Neuronal stem cell (in vitro differentiated cells): Measurements from ENCODE around the gene CFAP161.

Experiments
- DNase-seq: peaks from one replicate; pipeline ENCODE4 v3.0.0-alpha.2; 2013; ENCODE audit warnings: low spot score
- H2AFZ ChIP-seq: one replicate; pipeline ENCODE4 v1.6.1; 2013; ENCODE audit warnings: mild to moderate bottlenecking, low read length, inconsistent platforms
- H2AK5ac ChIP-seq: 2 replicates; pipeline ENCODE4 v1.6.1; 2013; ENCODE audit warnings: low read depth, mild to moderate bottlenecking, inconsistent platforms, low read length, moderate library complexity, mixed read lengths
- H2BK120ac ChIP-seq: 2 replicates; pipeline ENCODE4 v1.6.1; 2013; ENCODE audit warnings: low read depth, mild to moderate bottlenecking, inconsistent platforms, low read length, moderate library complexity, mixed read lengths
- H2BK12ac ChIP-seq: one replicate; pipeline ENCODE4 v1.6.1; 2013; ENCODE audit warnings: low read length, inconsistent platforms
- H2BK15ac ChIP-seq: 2 replicates; pipeline ENCODE4 v1.6.1; 2013; ENCODE audit warnings: mild to moderate bottlenecking, low read length, inconsistent platforms, mixed read lengths
- H2BK5ac ChIP-seq: one replicate; pipeline ENCODE4 v1.6.1; 2013; ENCODE audit warnings: inconsistent platforms, mild to moderate bottlenecking, low read length, moderate library complexity
- H3K14ac ChIP-seq: one replicate; pipeline ENCODE4 v1.6.1; 2013; ENCODE audit warnings: low read length, inconsistent platforms
- H3K18ac ChIP-seq: 2 replicates; pipeline ENCODE4 v1.6.1; 2013; ENCODE audit warnings: low read length, inconsistent platforms
- H3K23ac ChIP-seq: 2 replicates; pipeline ENCODE4 v1.6.1; 2013; ENCODE audit warnings: low read depth, mild to moderate bottlenecking, mixed read lengths, low read length, inconsistent platforms; ENCODE audit not compliant: poor library complexity
- H3K27ac ChIP-seq: replicated peaks from 3 replicates; pipeline ENCODE4 v1.5.1; 2013; ENCODE audit warnings: low read length, inconsistent platforms
- H3K27me3 ChIP-seq, 3 experiments: 2 replicates each; pipeline ENCODE4 v1.6.1; 2013; ENCODE audit warnings: low read length in 3 of 3, mild to moderate bottlenecking in 2 of 3, inconsistent platforms in 1 of 3, low read depth in 1 of 3, mixed read lengths in 1 of 3, moderate library complexity in 1 of 3; ENCODE audit not compliant: control insufficient read depth in 3 of 3, insufficient read depth in 3 of 3
- H3K36me3 ChIP-seq, 2 donors: replicated peaks in 1 of 2; 2 replicates each; pipeline ENCODE4 v1.6.1; 2013; ENCODE audit warnings: low read length in 2 of 2; ENCODE audit not compliant: control insufficient read depth in 2 of 2, insufficient read depth in 2 of 2
- H3K4ac ChIP-seq: 2 replicates; pipeline ENCODE4 v1.6.1; 2013; ENCODE audit warnings: inconsistent platforms, mild to moderate bottlenecking, low read length, moderate library complexity
- H3K4me1 ChIP-seq, 2 donors: 1 replicate in 1 of 2; 2 replicates in 1 of 2; pipeline ENCODE4 v1.6.1; 2013; ENCODE audit warnings: low read length in 2 of 2, low read depth in 1 of 2; ENCODE audit not compliant: control insufficient read depth in 2 of 2, insufficient read depth in 1 of 2
- H3K4me2 ChIP-seq: one replicate; pipeline ENCODE4 v1.6.1; 2013; ENCODE audit warnings: mild to moderate bottlenecking, low read length, inconsistent platforms; ENCODE audit not compliant: insufficient read depth, poor library complexity, severe bottlenecking
- H3K4me3 ChIP-seq, 2 donors: 2 replicates each; pipeline ENCODE4 v1.5.1; 2013; ENCODE audit warnings: low read length in 2 of 2, mild to moderate bottlenecking in 2 of 2, inconsistent platforms in 1 of 2, moderate library complexity in 1 of 2
- H3K79me1 ChIP-seq: one replicate; pipeline ENCODE4 v1.6.1; 2013; ENCODE audit warnings: low read depth, mild to moderate bottlenecking, inconsistent platforms, low read length, moderate library complexity
- H3K9ac ChIP-seq: one replicate; pipeline ENCODE4 v1.6.1; 2013; ENCODE audit warnings: mild to moderate bottlenecking, low read depth, low read length, inconsistent platforms; ENCODE audit not compliant: poor library complexity
- H3K9me3 ChIP-seq, 2 donors: replicated peaks in 1 of 2; 2 replicates each; pipeline versions ENCODE3 to v1.6.1; 2013; ENCODE audit warnings: low read length in 2 of 2, mild to moderate bottlenecking in 2 of 2, inconsistent platforms in 1 of 2, low read depth in 1 of 2, mixed read lengths in 1 of 2, moderate library complexity in 1 of 2; ENCODE audit not compliant: control insufficient read depth in 2 of 2, insufficient read depth in 1 of 2
- H4K8ac ChIP-seq: one replicate; pipeline ENCODE4 v1.6.1; 2013; ENCODE audit warnings: low read depth, mild to moderate bottlenecking, inconsistent platforms, low read length, moderate library complexity
- H4K91ac ChIP-seq: one replicate; pipeline ENCODE4 v1.6.1; 2013; ENCODE audit warnings: low read length, low read depth, mild to moderate bottlenecking, inconsistent platforms; ENCODE audit not compliant: poor library complexity
- WGBS, 2 donors: extraction: QIAGEN DNeasy Blood & Tissue Kit; methylation state at CpG; one replicate each; pipeline ENCODE4 v1.1.7; 2013; ENCODE audit warnings: missing lambda C conversion rate in 2 of 2, mixed read lengths in 1 of 2; ENCODE audit not compliant: insufficient read length in 2 of 2, insufficient replicate concordance in 1 of 2; ENCODE audit errors: extremely low coverage in 2 of 2; 5-methylcytosine and 5-hydroxymethylcytosine counted together

The CFAP161 gene

DNA sequence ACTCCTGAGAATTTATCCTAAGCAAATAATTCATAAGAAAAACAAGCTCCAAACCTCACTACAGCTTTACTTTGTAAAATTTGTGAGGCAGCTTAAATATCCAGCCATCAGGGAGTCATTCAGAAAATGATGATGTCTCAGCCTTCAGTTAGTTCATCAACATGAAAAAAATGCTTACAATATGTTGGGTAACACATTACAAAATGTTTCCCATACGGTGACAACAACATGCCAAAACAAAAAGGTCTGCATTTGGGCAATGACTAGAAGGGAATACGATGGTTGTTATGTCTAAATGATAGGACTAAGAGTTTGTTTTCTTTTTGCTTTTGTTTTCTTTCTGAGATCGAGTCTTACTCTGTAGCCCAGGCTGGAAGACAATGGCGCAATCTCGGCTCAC is 47.0 kb upstream of the CFAP161 start:
- Histone ChIP-seq H2BK15ac (no peak overlapping the region), H3K4ac (no peak overlapping the region), H3K14ac (no peak overlapping the region), H4K91ac (no peak overlapping the region), H3K36me3 (no peaks in the 10 kb centered on the region), H4K8ac (no peak overlapping the region), H2AK5ac (no peak overlapping the region), H2BK12ac (no peak overlapping the region), H3K9ac (no peak overlapping the region), H3K4me2 (no peak overlapping the region), H2BK120ac (no peak overlapping the region), H3K4me3 (no peak overlapping the region), H3K23ac (no peak overlapping the region), H3K79me1 (no peaks in the 10 kb centered on the region), H3K18ac (no peak overlapping the region), H2AFZ (no peak overlapping the region), H2BK5ac (no peak overlapping the region), H3K4me1 (peaks cover 0 to 2% of the 10 kb centered on the region in 2 donors), H3K27me3 (peaks cover 0 to 8% (median 0%) of the 10 kb centered on the region in 3 experiments), H3K27ac (no peak overlapping the region), H3K9me3 (no peaks in the 10 kb centered on the region)
- DNase-seq, result no peak
- WGBS, 2 donors, result no CpG with 5 or more reads among the region's 5 CpGs

DNA sequence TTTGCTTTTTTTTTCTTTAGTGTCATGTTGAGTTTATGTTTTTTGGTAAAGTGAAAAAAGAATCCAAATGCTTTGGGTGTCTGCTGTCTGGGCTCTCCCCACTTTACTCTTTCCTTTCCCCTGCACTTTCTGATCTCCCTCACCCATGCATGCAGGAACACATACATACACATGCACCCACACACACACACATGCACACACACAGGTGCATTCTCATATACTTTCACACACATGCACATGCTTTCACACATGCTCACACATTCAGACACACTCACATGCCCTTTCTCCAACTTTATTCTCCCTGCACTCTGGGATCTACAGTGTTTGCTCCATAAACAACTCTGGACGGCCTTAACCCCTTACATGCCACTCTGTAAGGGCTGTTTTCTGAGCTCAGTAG is 46.4 kb upstream of the CFAP161 start:
- Histone ChIP-seq H2BK5ac (no peak overlapping the region), H3K79me1 (no peaks in the 10 kb centered on the region), H2BK15ac (no peak overlapping the region), H3K27me3 (peaks cover 0 to 10% (median 0%) of the 10 kb centered on the region in 3 experiments), H4K8ac (no peak overlapping the region), H4K91ac (no peak overlapping the region), H2BK12ac (no peak overlapping the region), H3K23ac (no peak overlapping the region), H3K9me3 (no peaks in the 10 kb centered on the region), H3K14ac (no peak overlapping the region), H3K4me2 (no peak overlapping the region), H2BK120ac (no peak overlapping the region), H3K36me3 (no peaks in the 10 kb centered on the region), H3K27ac (no peak overlapping the region), H3K4ac (no peak overlapping the region), H3K4me1 (peaks cover 0 to 2% of the 10 kb centered on the region in 2 donors), H3K18ac (no peak overlapping the region), H2AK5ac (no peak overlapping the region), H3K9ac (no peak overlapping the region), H2AFZ (no peak overlapping the region), H3K4me3 (no peak overlapping the region)
- no CpG with 5 or more reads among the region's 1 CpG for WGBS, 2 donors
- DNase-seq, result no peak

DNA sequence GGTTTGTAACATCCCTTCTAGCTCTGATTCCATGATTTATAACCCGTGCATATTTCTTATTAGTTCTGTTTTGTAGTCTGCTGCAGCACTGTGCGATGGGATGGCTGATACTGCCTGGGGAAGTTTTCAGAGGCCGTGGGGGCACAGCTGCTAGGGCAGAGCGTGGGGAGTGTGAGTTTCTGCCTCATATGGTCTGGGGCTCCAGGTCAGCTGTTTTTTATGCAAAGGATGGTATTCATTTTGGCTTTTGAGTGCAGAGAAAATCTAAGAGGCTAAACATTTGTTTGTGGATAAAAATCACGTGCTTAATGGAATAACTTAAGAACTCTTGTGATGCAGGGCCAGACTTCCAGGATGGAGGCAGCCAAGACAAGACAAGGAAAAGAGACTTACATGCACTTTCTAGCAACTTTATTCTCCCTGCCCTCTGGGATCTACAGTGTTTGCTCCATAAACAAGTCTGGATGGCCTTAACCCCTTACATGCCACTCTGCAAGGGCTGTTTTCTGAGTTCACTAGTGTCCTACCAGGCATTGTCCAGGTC is 45.5 kb upstream of the CFAP161 start:
- Histone ChIP-seq H3K14ac (no peak overlapping the region), H2BK12ac (no peak overlapping the region), H3K4me3 (no peak overlapping the region), H3K36me3 (no peaks in the 10 kb centered on the region), H4K91ac (no peak overlapping the region), H2BK15ac (no peak overlapping the region), H3K4me2 (no peak overlapping the region), H3K27ac (no peak overlapping the region), H3K27me3 (peaks cover 0 to 10% (median 0%) of the 10 kb centered on the region in 3 experiments), H3K23ac (no peak overlapping the region), H3K4me1 (peaks cover 0 to 2% of the 10 kb centered on the region in 2 donors), H3K18ac (no peak overlapping the region), H2BK5ac (no peak overlapping the region), H2AFZ (no peak overlapping the region), H4K8ac (no peak overlapping the region), H2BK120ac (no peak overlapping the region), H2AK5ac (no peak overlapping the region), H3K9ac (no peak overlapping the region), H3K9me3 (no peaks in the 10 kb centered on the region), H3K4ac (no peak overlapping the region), H3K79me1 (no peaks in the 10 kb centered on the region)
- no peak for DNase-seq
- WGBS, 2 donors, result no CpG with 5 or more reads among the region's 5 CpGs

DNA sequence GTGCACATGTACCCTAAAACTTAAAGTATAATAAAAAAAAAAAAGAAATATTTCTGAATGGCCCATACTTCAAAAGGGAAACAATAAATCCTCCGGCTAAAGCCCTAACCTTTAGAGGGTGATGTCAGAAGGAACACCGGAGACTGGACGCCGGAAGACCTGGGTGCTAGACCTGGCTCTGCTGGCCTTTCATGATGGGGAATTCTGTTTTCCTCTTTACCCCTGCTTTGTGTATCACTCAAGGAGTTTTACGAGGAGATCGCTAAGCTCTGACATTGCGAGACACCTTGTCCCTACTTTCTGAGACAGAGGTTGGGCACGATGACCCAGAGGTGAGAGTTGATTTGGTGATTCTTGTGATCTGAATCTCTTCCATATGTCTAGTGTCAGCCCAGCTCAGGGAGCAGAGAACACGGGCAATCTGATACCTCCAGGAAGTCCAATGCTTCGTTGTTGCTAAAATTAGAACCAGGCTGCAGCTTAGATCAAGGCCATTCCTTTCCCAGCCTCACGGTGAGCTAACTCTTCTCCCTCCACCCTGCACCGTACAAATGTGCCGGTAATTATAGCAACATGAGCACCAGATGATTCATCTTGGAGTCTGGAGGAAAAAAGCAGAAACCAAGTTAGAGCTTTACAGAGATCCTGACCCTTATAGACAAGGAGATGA is 42.0 kb upstream of the CFAP161 start:
- Histone ChIP-seq H3K27ac (no peak overlapping the region), H3K18ac (no peak overlapping the region), H2AFZ (no peak overlapping the region), H3K4me1 (peaks cover 0 to 2% of the 10 kb centered on the region in 2 donors), H2BK12ac (no peak overlapping the region), H2BK15ac (no peak overlapping the region), H2BK5ac (no peak overlapping the region), H3K4ac (no peak overlapping the region), H3K9me3 (no peaks in the 10 kb centered on the region), H3K79me1 (no peaks in the 10 kb centered on the region), H4K8ac (no peak overlapping the region), H4K91ac (no peak overlapping the region), H3K4me2 (no peak overlapping the region), H3K4me3 (no peak overlapping the region), H2AK5ac (no peak overlapping the region), H3K27me3 (peaks cover 0 to 16% (median 0%) of the 10 kb centered on the region in 3 experiments), H2BK120ac (no peak overlapping the region), H3K36me3 (no peaks in the 10 kb centered on the region), H3K14ac (no peak overlapping the region), H3K9ac (no peak overlapping the region), H3K23ac (no peak overlapping the region)
- WGBS, 2 donors, result no CpG with 5 or more reads among the region's 13 CpGs
- DNase-seq, result no peak
